Caco-2 (cell line): Measurements from ENCODE around the gene FRMD4B. TPM values are rescaled to one million over a fixed set of nuclear protein-coding genes. Genes with fewer than 3 reads are reported as not detected.

Experiments used
- BruUV-seq: library from RNA; stranded (reverse); fragments of 400-500 nt; replicated peaks from 2 replicates; lab custom pipeline; 2021; lab: Mats Ljungman, UMichigan
- CTCF ChIA-PET: fragments of 300-600 bp; sonication (Branson Sonifier 250); formaldehyde crosslinking; loops from one replicate; lab custom pipeline; 2022; ENCODE audit warnings: antibody characterized with exemption; lab: Charles Lee
- POLR2A ChIA-PET: fragments of 300-600 bp; sonication (Branson Sonifier 250); formaldehyde crosslinking; loops from one replicate; lab custom pipeline; 2022; ENCODE audit warnings: antibody characterized with exemption; lab: Charles Lee
- DNase-seq, 2 experiments: peaks; one replicate each; pipeline versions ENCODE4 v3.0.0 to v3.0.0-alpha.2; 2020 to 2022
- H3K27me3 ChIP-seq: replicated peaks from 2 replicates; pipeline ENCODE4 v1.6.0; 2011; ENCODE audit warnings: low read length; ENCODE audit not compliant: control insufficient read depth, insufficient read depth
- H3K36me3 ChIP-seq: 2 replicates; pipeline ENCODE4 v1.5.1; 2011; ENCODE audit warnings: low read length; ENCODE audit not compliant: control insufficient read depth, insufficient read depth
- H3K4me1 ChIP-seq: fragments of 250-450 bp; sonication (Bioruptor Pico); 2 replicates; pipeline ENCODE4 v1.5.1; 2020; ENCODE audit warnings: mild to moderate bottlenecking
- H3K4me3 ChIP-seq: 2 replicates; pipeline ENCODE4 v1.5.1; 2011; ENCODE audit warnings: low read depth, mild to moderate bottlenecking, control low read depth, low read length
- H3K9me3 ChIP-seq: fragments of 250-450 bp; sonication (Bioruptor Pico); 2 replicates; pipeline ENCODE4 v1.5.1; 2020; ENCODE audit warnings: mild to moderate bottlenecking, moderate library complexity
- H3K27ac Mint-ChIP-seq: one replicate; pipeline ENCODE4 v1.8.0; 2022; ENCODE audit warnings: mixed read lengths; ENCODE audit not compliant: unreplicated experiment
- H3K27me3 Mint-ChIP-seq: one replicate; pipeline ENCODE4 v1.8.0; 2022; ENCODE audit warnings: mixed read lengths; ENCODE audit not compliant: insufficient read depth, unreplicated experiment
- H3K36me3 Mint-ChIP-seq: one replicate; pipeline ENCODE4 v1.8.0; 2022; ENCODE audit warnings: mild to moderate bottlenecking, mixed read lengths; ENCODE audit not compliant: insufficient read depth, unreplicated experiment
- H3K4me1 Mint-ChIP-seq: one replicate; pipeline ENCODE4 v1.8.0; 2022; ENCODE audit warnings: low read depth, mixed read lengths; ENCODE audit not compliant: unreplicated experiment
- H3K4me3 Mint-ChIP-seq: one replicate; pipeline ENCODE4 v1.8.0; 2022; ENCODE audit warnings: mild to moderate bottlenecking, moderate library complexity, mixed read lengths; ENCODE audit not compliant: unreplicated experiment
- H3K9me3 Mint-ChIP-seq: one replicate; pipeline ENCODE4 v1.8.0; 2022; ENCODE audit warnings: mixed read lengths; ENCODE audit not compliant: unreplicated experiment
- CTCF ChIP-seq, 2 experiments: fragments of 200-600 bp in 1 of 2; IDR thresholded peaks; 1 replicate in 1 of 2; 2 replicates in 1 of 2; pipeline versions ENCODE4 v1.5.1 to v1.8.0; 2011 to 2022; ENCODE audit warnings: antibody characterized with exemption in 1 of 2, control low read depth in 1 of 2, inconsistent platforms in 1 of 2, low read depth in 1 of 2, low read length in 1 of 2, mild to moderate bottlenecking in 1 of 2, moderate library complexity in 1 of 2; ENCODE audit not compliant: insufficient read depth in 1 of 2, severe bottlenecking in 1 of 2, unreplicated experiment in 1 of 2
- intact Hi-C: fragments of 100-400 bp; cut with micrococcal nuclease; formaldehyde crosslinking; loops from one replicate; pipeline ENCODE4 v1.10.0; 2022; ENCODE audit not compliant: unreplicated experiment
- total RNA-seq: library from RNA; stranded (reverse); gene quantifications from 2 replicates; pipeline ENCODE4 v1.2.3, GENCODE V29; 2022

The FRMD4B gene
- total RNA-seq, 1 experiment from 2014 or later = 47.5 TPM

- intact Hi-C loops = loop anchor here (1.0 to 5.0 kb wide), 3 partner anchors 9 to 79 kb away; no protein-coding TSS in a partner anchor
- POLR2A ChIA-PET = interaction anchor here (2.1 kb wide), 1 partner anchor 10 kb away, joined by 14 read pairs; no protein-coding TSS in a partner anchor
- Mint-ChIP-seq H3K9me3 (no peaks in the 10 kb centered on the region), H3K4me1 (peaks cover 23% of the 10 kb centered on the region), H3K27me3 (no peaks in the 10 kb centered on the region), H3K36me3 (peaks cover 82% of the 10 kb centered on the region), H3K4me3 (peak overlapping the region; percentile 60), H3K27ac (peak overlapping the region; percentile 96)
- TF ChIP-seq CTCF (IDR thresholded peaks at IDR 0.05; ENCODE audit: insufficient read depth in 1 of 2, low read depth in 1 of 2, low read length in 1 of 2, severe bottlenecking in 1 of 2, unreplicated experiment in 1 of 2) = no peak
- no peak overlapping the region for H3K4me3 ChIP-seq
- CTCF ChIA-PET = interaction anchor here (0.8 kb wide), 1 partner anchor 64 kb away, joined by 3 read pairs; no protein-coding TSS in a partner anchor
- no peaks in the 10 kb centered on the region for H3K9me3 ChIP-seq
- H3K4me1 ChIP-seq = peaks cover 89% of the 10 kb centered on the region
- DNase-seq = peak; percentile 67 to 73
- H3K36me3 ChIP-seq = no peaks in the 10 kb centered on the region
- no TSS peak for BruUV-seq
- no peaks in the 10 kb centered on the region for H3K27me3 ChIP-seq
Measured at GRCh38 chr3:69240651-69241568, 145.0 kb downstream of the FRMD4B start.

- ChIA-PET CTCF (no interaction called here), POLR2A (interaction anchor here (1.7 kb wide), 1 partner anchor 11 kb away, joined by 4 read pairs; no protein-coding TSS in a partner anchor)
- DNase-seq = no peak
- H3K36me3 ChIP-seq = no peaks in the 10 kb centered on the region
- Mint-ChIP-seq H3K36me3 (peaks cover 86% of the 10 kb centered on the region), H3K4me3 (no peak overlapping the region), H3K4me1 (peaks cover 20% of the 10 kb centered on the region), H3K27ac (no peak overlapping the region), H3K27me3 (no peaks in the 10 kb centered on the region), H3K9me3 (no peaks in the 10 kb centered on the region)
- H3K27me3 ChIP-seq = no peaks in the 10 kb centered on the region
- intact Hi-C loops = no loop called here
- no peaks in the 10 kb centered on the region for H3K9me3 ChIP-seq
- H3K4me3 ChIP-seq = no peak overlapping the region
- TF ChIP-seq CTCF (IDR thresholded peaks at IDR 0.05; ENCODE audit: insufficient read depth in 1 of 2, low read depth in 1 of 2, low read length in 1 of 2, severe bottlenecking in 1 of 2, unreplicated experiment in 1 of 2) = no peak
- peaks cover 89% of the 10 kb centered on the region for H3K4me1 ChIP-seq
- no TSS peak for BruUV-seq
Measured at GRCh38 chr3:69239063-69239462, 146.8 kb downstream of the FRMD4B start.

GRCh38 chr3:69236812-69237707 is 148.8 kb downstream of the FRMD4B start:
- H3K9me3 ChIP-seq = no peaks in the 10 kb centered on the region
- H3K4me1 ChIP-seq = peaks cover 81% of the 10 kb centered on the region
- H3K36me3 ChIP-seq = no peaks in the 10 kb centered on the region
- Mint-ChIP-seq H3K36me3 (peaks cover 84% of the 10 kb centered on the region), H3K27ac (no peak overlapping the region), H3K4me3 (no peak overlapping the region), H3K4me1 (peaks cover 8% of the 10 kb centered on the region), H3K9me3 (no peaks in the 10 kb centered on the region), H3K27me3 (no peaks in the 10 kb centered on the region)
- ChIA-PET POLR2A (no interaction called here), CTCF (interaction anchor here (2.2 kb wide), 1 partner anchor 69 kb away, joined by 7 read pairs; no protein-coding TSS in a partner anchor)
- DNase-seq = no peak
- intact Hi-C loops = no loop called here
- no TSS peak for BruUV-seq
- H3K27me3 ChIP-seq = no peaks in the 10 kb centered on the region
- H3K4me3 ChIP-seq = no peak overlapping the region
- no peak for TF ChIP-seq CTCF (IDR thresholded peaks at IDR 0.05; ENCODE audit: insufficient read depth in 1 of 2, low read depth in 1 of 2, low read length in 1 of 2, severe bottlenecking in 1 of 2, unreplicated experiment in 1 of 2)
